Glomerular visceral epithelial cell (primary cell): ENCODE data around the gene VPREB1.
"Not testable (repeated sequence)": the region's sequence is repeated elsewhere in the genome, so short reads cannot be mapped to it uniquely, and the experiment has no call there.

ENCODE experiments used
- DNase-seq: peaks from one replicate; pipeline ENCODE4 v3.0.0-alpha.2; 2016; ENCODE audit errors: extremely low spot score

The VPREB1 gene

GRCh38 chr22:22214819-22215329 lies 29.7 kb upstream of the VPREB1 start:
- no peak for DNase-seq

GRCh38 chr22:22215659-22216449 lies 28.7 kb upstream of the VPREB1 start:
- DNase-seq = no peak

GRCh38 chr22:22216450-22216959 lies 28.1 kb upstream of the VPREB1 start:
- DNase-seq = no peak

GRCh38 chr22:22218302-22218701 lies 26.3 kb upstream of the VPREB1 start:
- DNase-seq = no peak

- DNase-seq = no peak
These were observed 25.2 kb upstream of the VPREB1 start for GRCh38 chr22:22219140-22219996.

- not testable (repeated sequence) for DNase-seq
These were observed 23.5 kb upstream of the VPREB1 start for GRCh38 chr22:22221043-22221442.

- DNase-seq = no peak
These were observed 18.0 kb upstream of the VPREB1 start for GRCh38 chr22:22226448-22227187.

- no peak for DNase-seq
These were observed 16.2 kb upstream of the VPREB1 start for GRCh38 chr22:22228421-22228820.

- no peak for DNase-seq
These were observed 15.7 kb upstream of the VPREB1 start for GRCh38 chr22:22228921-22229320.

- DNase-seq = no peak
These were observed 14.7 kb upstream of the VPREB1 start for GRCh38 chr22:22229683-22230420.

- DNase-seq = no peak
These were observed 14.1 kb upstream of the VPREB1 start for GRCh38 chr22:22230438-22230837.

GRCh38 chr22:22233081-22233480 lies 11.5 kb upstream of the VPREB1 start:
- no peak for DNase-seq

- no peak for DNase-seq
These were observed 9.0 kb upstream of the VPREB1 start for GRCh38 chr22:22235558-22235957.

- DNase-seq = no peak
These were observed 7.1 kb upstream of the VPREB1 start for GRCh38 chr22:22237521-22237920.

- DNase-seq = no peak
These were observed 5.2 kb upstream of the VPREB1 start for GRCh38 chr22:22239311-22239939.

GRCh38 chr22:22241554-22241898 lies 3.1 kb upstream of the VPREB1 start:
- DNase-seq = no peak

GRCh38 chr22:22242488-22242887 lies 2.1 kb upstream of the VPREB1 start:
- DNase-seq = no peak

GRCh38 chr22:22243033-22243680 lies 1.4 kb upstream of the VPREB1 start:
- DNase-seq = no peak

- no peak for DNase-seq
These were observed 797 bp downstream of the VPREB1 start for GRCh38 chr22:22245256-22245909.
